Panc1 (cell line): ENCODE data around the gene PRDM10. TPM values are rescaled to one million over a fixed set of nuclear protein-coding genes. Genes with fewer than 3 reads are reported as not detected.

Source experiments
- ATAC-seq: fragments of 200-7000 bp; cut with Tn5 transposase; 2 replicates; pipeline ENCODE4 v1.9.1; 2020; ENCODE audit warnings: mild to moderate bottlenecking, moderate library complexity
- BruUV-seq: library from RNA; stranded (reverse); fragments of 400-500 nt; replicated peaks from 2 replicates; lab custom pipeline; 2021; lab: Mats Ljungman, UMichigan
- CTCF ChIA-PET: fragments of 300-600 bp; sonication (Branson Sonifier 250); formaldehyde crosslinking; loops from one replicate; lab custom pipeline; 2022; ENCODE audit warnings: antibody characterized with exemption; lab: Charles Lee
- POLR2A ChIA-PET: fragments of 300-600 bp; sonication (Branson Sonifier 250); formaldehyde crosslinking; loops from one replicate; lab custom pipeline; 2022; ENCODE audit warnings: antibody characterized with exemption; lab: Charles Lee
- DNase-seq: peaks from one replicate; pipeline ENCODE4 v3.0.0-alpha.2; 2010; ENCODE audit warnings: low read depth, low spot score
- H3K27ac ChIP-seq: 2 replicates; pipeline ENCODE4 v1.5.1; 2011; ENCODE audit warnings: mild to moderate bottlenecking, low read length, inconsistent platforms
- H3K27me3 ChIP-seq: fragments of 200-500 bp; sonication (Bioruptor generic); 2 replicates; pipeline ENCODE4 v1.6.0; 2014; ENCODE audit warnings: low read length, inconsistent platforms; ENCODE audit not compliant: control insufficient read depth, insufficient read depth
- H3K36me3 ChIP-seq: fragments of 200-500 bp; sonication (Bioruptor generic); 2 replicates; pipeline ENCODE4 v1.5.1; 2014; ENCODE audit warnings: inconsistent platforms, mild to moderate bottlenecking, low read length, moderate library complexity; ENCODE audit not compliant: control insufficient read depth, insufficient read depth
- H3K4me1 ChIP-seq: 2 replicates; pipeline ENCODE4 v1.5.1; 2011; ENCODE audit warnings: inconsistent platforms, mild to moderate bottlenecking, low read length, moderate library complexity; ENCODE audit not compliant: control insufficient read depth, insufficient read depth
- H3K4me3 ChIP-seq, 2 experiments: 2 replicates each; pipeline ENCODE4 v1.5.1; 2011 to 2012; ENCODE audit warnings: low read depth in 2 of 2, low read length in 2 of 2, mild to moderate bottlenecking in 2 of 2, inconsistent platforms in 1 of 2, moderate library complexity in 1 of 2
- H3K9me3 ChIP-seq: fragments of 200-500 bp; sonication (Bioruptor generic); 2 replicates; pipeline ENCODE4 v1.5.1; 2014; ENCODE audit warnings: low read depth, mild to moderate bottlenecking, inconsistent platforms, low read length, moderate library complexity; ENCODE audit not compliant: control insufficient read depth, insufficient read depth
- CTCF ChIP-seq: fragments of 450-650 bp; IDR thresholded peaks from 2 replicates; pipeline ENCODE4 v1.5.1; 2017; ENCODE audit warnings: mild to moderate bottlenecking
- POLR2AphosphoS5 ChIP-seq: IDR thresholded peaks from 2 replicates; pipeline ENCODE4 v1.6.1; 2012; ENCODE audit warnings: mild to moderate bottlenecking, low read depth, low read length, moderate library complexity
- REST ChIP-seq, 2 experiments: IDR thresholded peaks; 2 replicates each; pipeline ENCODE4 v1.6.1; 2011 to 2012; ENCODE audit warnings: low read depth in 2 of 2, control low read depth in 1 of 2, low read length in 1 of 2, mild to moderate bottlenecking in 1 of 2, moderate library complexity in 1 of 2; ENCODE audit not compliant: insufficient read depth in 1 of 2
- SIN3A ChIP-seq: IDR thresholded peaks from 2 replicates; pipeline ENCODE4 v1.6.1; 2012; ENCODE audit warnings: low read depth, mild to moderate bottlenecking, low read length, moderate library complexity, borderline replicate concordance; ENCODE audit not compliant: insufficient read depth
- TCF7L2 ChIP-seq: IDR thresholded peaks from 2 replicates; pipeline ENCODE4 v1.6.1; 2011; ENCODE audit warnings: mild to moderate bottlenecking, low read depth, low read length, inconsistent platforms
- in situ Hi-C: cut with HindIII; loops from 2 replicates; pipeline ENCODE4 v1.10.0; 2016; ENCODE audit warnings: low sequenced_read_pairs, low pct_unique_long_range_greater_than_20kb
- intact Hi-C: fragments of 100-400 bp; cut with micrococcal nuclease; formaldehyde crosslinking; loops from one replicate; pipeline ENCODE4 v1.10.0; 2022; ENCODE audit not compliant: unreplicated experiment
- total RNA-seq: library from RNA; stranded (reverse); gene quantifications from one replicate; pipeline ENCODE4 v1.2.1, GENCODE V29; 2021; ENCODE audit not compliant: unreplicated experiment

PRDM10 gene
- total RNA-seq, 1 experiment from 2014 or later = 12.5 TPM

- no peak for TF ChIP-seq TCF7L2
- no peak for TF ChIP-seq POLR2AphosphoS5
- no peak for TF ChIP-seq REST (IDR thresholded peaks at IDR 0.05; ENCODE audit: insufficient read depth in 1 of 2, low read depth in 2 of 2, low read length in 1 of 2)
- no peak for TF ChIP-seq CTCF
- in situ Hi-C loops (no loop called here), intact Hi-C loops (no loop called here)
- peaks cover 3% of the 10 kb centered on the region; the same call in 1 of the 2 replicates for H3K4me1 ChIP-seq
- no peaks in the 10 kb centered on the region for H3K36me3 ChIP-seq
- POLR2A ChIA-PET = interaction anchor here (0.6 kb wide), 1 partner anchor 100 kb away, joined by 4 read pairs; no protein-coding TSS in a partner anchor
- no TSS peak for BruUV-seq
- H3K27me3 ChIP-seq = no peaks in the 10 kb centered on the region
- H3K4me3 ChIP-seq = no peak overlapping the region
- CTCF ChIA-PET = interaction anchor here (0.7 kb wide), 1 partner anchor 32 kb away, joined by 4 read pairs; no protein-coding TSS in a partner anchor
- H3K27ac ChIP-seq = no peak overlapping the region
- H3K9me3 ChIP-seq = no peaks in the 10 kb centered on the region
- no peak for ATAC-seq
- no peak for DNase-seq
These were observed 26.5 kb upstream of the PRDM10 start for GRCh38 chr11:130029137-130029536.

- DNase-seq (no peak), ATAC-seq (no peak)
- H3K36me3 ChIP-seq = no peaks in the 10 kb centered on the region
- ChIA-PET POLR2A (interaction anchor here (1.0 kb wide), 1 partner anchor 12 kb away, joined by 3 read pairs; no protein-coding TSS in a partner anchor), CTCF (interaction anchor here (0.5 kb wide), 1 partner anchor 107 kb away, joined by 4 read pairs; no protein-coding TSS in a partner anchor)
- intact Hi-C loops (no loop called here), in situ Hi-C loops (no loop called here)
- TF ChIP-seq SIN3A = no peak
- TF ChIP-seq REST (IDR thresholded peaks at IDR 0.05; ENCODE audit: insufficient read depth in 1 of 2, low read depth in 2 of 2, low read length in 1 of 2) = no peak
- no peak for TF ChIP-seq TCF7L2
- no peak for TF ChIP-seq CTCF
- no peak for TF ChIP-seq POLR2AphosphoS5
- no peak overlapping the region for H3K27ac ChIP-seq
- peaks cover 14% of the 10 kb centered on the region for H3K4me1 ChIP-seq
- H3K9me3 ChIP-seq = no peaks in the 10 kb centered on the region
- BruUV-seq = no TSS peak
- H3K27me3 ChIP-seq = no peaks in the 10 kb centered on the region
- no peak overlapping the region for H3K4me3 ChIP-seq
These were observed 22.7 kb upstream of the PRDM10 start for GRCh38 chr11:130025371-130025770.
